Ishikawa (cell line): ENCODE results near the gene DSCAML1.

ENCODE experiments used
- CEBPB ChIP-seq: IDR thresholded peaks from 2 replicates; pipeline ENCODE4 v1.6.1; 2012
- CREB1 ChIP-seq: IDR thresholded peaks from 2 replicates; pipeline ENCODE4 v1.6.1; 2012; ENCODE audit warnings: low read depth
- EGR1 ChIP-seq: IDR thresholded peaks from 2 replicates; pipeline ENCODE4 v1.6.1; 2012
- EP300 ChIP-seq: IDR thresholded peaks from 2 replicates; pipeline ENCODE4 v1.6.1; 2012; ENCODE audit warnings: borderline replicate concordance
- FOXM1 ChIP-seq: IDR thresholded peaks from 2 replicates; pipeline ENCODE4 v1.6.1; 2012; ENCODE audit warnings: low read depth, borderline replicate concordance
- NFIC ChIP-seq: IDR thresholded peaks from 2 replicates; pipeline ENCODE4 v1.6.1; 2012
- RAD21 ChIP-seq: IDR thresholded peaks from 2 replicates; pipeline ENCODE4 v1.6.1; 2012; ENCODE audit warnings: low read depth
- TAF1 ChIP-seq: IDR thresholded peaks from 2 replicates; pipeline ENCODE4 v1.6.1; 2012; ENCODE audit warnings: low read depth, mild to moderate bottlenecking
- TCF12 ChIP-seq: IDR thresholded peaks from 2 replicates; pipeline ENCODE4 v1.6.1; 2012; ENCODE audit warnings: low read depth
- TEAD4 ChIP-seq: IDR thresholded peaks from 2 replicates; pipeline ENCODE4 v1.6.1; 2012
- YY1 ChIP-seq: IDR thresholded peaks from 2 replicates; pipeline ENCODE4 v1.6.1; 2012; ENCODE audit warnings: low read depth
- ZBTB7A ChIP-seq: IDR thresholded peaks from 2 replicates; pipeline ENCODE4 v1.6.1; 2012; ENCODE audit warnings: low read depth
- TF ChIP-seq, protein P1 (sequence below): IDR thresholded peaks from 2 replicates; pipeline ENCODE4 v1.6.1; 2012
- TF ChIP-seq, protein P2 (sequence below): IDR thresholded peaks from 2 replicates; pipeline ENCODE4 v1.6.1; 2012
- TF ChIP-seq, protein P3 (sequence below): IDR thresholded peaks from 2 replicates; pipeline ENCODE4 v1.6.1; 2012; ENCODE audit warnings: low read depth, mild to moderate bottlenecking

DSCAML1 gene

DNA sequence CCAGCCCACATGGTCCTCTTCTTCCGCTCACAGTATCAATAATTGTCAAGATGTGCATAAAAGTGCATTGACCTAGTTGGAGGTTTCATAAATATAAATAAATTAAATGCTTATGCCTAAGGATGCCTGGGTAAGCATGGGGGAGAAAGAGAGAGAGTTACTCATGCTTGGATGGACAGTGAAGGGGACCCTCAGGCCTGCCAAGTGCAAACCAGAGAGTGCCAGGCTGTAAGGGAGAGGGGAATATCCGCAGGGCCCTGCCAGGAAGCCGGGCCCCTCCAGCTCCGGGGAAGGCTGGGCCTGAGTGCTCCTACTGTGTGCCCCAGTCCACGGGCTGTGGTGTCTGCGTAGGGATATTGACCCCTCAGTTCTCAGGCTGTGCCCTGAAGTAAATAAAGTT is 214.6 kb downstream of the DSCAML1 start:
- TF ChIP-seq TAF1 (no peak), RAD21 (no peak), ZBTB7A (no peak), CREB1 (no peak), EGR1 (no peak), NFIC (no peak), CEBPB (no peak)
- TF ChIP-seq, protein P1, sequence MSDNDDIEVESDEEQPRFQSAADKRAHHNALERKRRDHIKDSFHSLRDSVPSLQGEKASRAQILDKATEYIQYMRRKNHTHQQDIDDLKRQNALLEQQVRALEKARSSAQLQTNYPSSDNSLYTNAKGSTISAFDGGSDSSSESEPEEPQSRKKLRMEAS = no peak
- TF ChIP-seq, protein P2, sequence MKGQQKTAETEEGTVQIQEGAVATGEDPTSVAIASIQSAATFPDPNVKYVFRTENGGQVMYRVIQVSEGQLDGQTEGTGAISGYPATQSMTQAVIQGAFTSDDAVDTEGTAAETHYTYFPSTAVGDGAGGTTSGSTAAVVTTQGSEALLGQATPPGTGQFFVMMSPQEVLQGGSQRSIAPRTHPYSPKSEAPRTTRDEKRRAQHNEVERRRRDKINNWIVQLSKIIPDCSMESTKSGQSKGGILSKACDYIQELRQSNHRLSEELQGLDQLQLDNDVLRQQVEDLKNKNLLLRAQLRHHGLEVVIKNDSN = no peak

DNA sequence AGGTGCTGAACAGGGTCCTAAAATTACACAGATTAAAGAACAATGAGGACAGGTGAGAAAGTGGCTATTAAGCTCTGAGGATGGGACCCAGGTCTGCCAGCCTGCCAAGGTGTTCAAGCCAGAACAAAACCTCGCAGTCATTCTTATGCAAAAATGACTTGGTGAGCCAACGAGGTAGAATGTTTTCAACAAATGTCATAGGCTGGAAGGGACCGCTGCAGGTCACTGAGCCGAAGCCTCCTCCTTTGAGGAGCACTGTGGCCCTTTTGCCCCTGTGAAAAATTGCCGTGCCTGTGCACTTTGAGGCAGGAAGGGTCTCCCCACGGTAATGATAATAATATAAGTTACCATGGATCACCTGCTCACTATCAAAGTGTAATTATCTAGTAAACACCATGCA is 216.2 kb downstream of the DSCAML1 start:
- TF ChIP-seq RAD21 = no peak
- TF ChIP-seq, protein P3, sequence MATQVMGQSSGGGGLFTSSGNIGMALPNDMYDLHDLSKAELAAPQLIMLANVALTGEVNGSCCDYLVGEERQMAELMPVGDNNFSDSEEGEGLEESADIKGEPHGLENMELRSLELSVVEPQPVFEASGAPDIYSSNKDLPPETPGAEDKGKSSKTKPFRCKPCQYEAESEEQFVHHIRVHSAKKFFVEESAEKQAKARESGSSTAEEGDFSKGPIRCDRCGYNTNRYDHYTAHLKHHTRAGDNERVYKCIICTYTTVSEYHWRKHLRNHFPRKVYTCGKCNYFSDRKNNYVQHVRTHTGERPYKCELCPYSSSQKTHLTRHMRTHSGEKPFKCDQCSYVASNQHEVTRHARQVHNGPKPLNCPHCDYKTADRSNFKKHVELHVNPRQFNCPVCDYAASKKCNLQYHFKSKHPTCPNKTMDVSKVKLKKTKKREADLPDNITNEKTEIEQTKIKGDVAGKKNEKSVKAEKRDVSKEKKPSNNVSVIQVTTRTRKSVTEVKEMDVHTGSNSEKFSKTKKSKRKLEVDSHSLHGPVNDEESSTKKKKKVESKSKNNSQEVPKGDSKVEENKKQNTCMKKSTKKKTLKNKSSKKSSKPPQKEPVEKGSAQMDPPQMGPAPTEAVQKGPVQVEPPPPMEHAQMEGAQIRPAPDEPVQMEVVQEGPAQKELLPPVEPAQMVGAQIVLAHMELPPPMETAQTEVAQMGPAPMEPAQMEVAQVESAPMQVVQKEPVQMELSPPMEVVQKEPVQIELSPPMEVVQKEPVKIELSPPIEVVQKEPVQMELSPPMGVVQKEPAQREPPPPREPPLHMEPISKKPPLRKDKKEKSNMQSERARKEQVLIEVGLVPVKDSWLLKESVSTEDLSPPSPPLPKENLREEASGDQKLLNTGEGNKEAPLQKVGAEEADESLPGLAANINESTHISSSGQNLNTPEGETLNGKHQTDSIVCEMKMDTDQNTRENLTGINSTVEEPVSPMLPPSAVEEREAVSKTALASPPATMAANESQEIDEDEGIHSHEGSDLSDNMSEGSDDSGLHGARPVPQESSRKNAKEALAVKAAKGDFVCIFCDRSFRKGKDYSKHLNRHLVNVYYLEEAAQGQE = no peak
- no peak for TF ChIP-seq NFIC
- TF ChIP-seq, protein P2 = no peak

DNA sequence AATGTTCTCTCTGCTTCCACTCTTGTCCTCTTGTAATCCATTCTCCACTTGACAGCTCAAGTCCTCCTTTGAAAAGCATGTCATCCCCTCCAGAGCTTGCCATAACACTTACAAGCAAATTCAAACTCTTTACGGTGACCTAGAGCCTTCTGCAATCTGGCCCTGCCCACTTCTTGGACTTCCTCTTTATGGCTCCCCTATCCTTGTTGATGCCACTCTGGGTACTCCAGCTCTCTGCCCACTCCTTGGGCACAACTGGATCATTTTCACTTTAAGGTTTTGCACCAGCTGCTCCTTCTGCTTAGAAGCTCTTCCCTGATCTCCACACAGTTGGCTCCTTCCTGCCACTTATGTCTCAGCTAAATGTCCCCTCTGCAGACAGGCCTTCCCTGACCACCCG is 217.9 kb downstream of the DSCAML1 start:
- TF ChIP-seq TEAD4 = no peak
- TF ChIP-seq TCF12 = no peak
- TF ChIP-seq RAD21 = no peak

DNA sequence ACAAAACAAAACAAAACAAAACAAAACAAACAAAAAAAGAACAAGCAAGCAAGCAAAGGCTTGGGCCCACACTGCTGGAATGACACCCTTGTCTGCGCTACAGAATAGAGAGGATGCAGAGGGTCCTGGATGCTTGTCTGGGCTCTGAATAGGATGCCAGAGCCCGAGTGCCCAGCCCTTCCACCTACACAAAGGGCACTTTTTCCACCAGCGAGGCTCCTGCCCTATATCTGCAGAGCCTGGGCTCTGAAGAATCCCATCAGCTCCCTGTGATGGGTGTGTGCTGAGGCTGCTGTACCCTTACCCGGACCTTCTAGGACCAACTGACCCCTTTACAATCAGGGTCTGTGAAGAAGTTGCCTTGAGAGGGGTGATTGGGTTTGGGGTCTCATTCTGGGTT is 221.2 kb downstream of the DSCAML1 start:
- TF ChIP-seq CEBPB (no peak), EP300 (no peak), RAD21 (no peak), TAF1 (no peak), FOXM1 (no peak), EGR1 (no peak), NFIC (no peak), TCF12 (no peak), TEAD4 (no peak), YY1 (no peak), ZBTB7A (no peak), CREB1 (no peak)
- TF ChIP-seq, protein P3 = no peak
- TF ChIP-seq, protein P1 = no peak
- TF ChIP-seq, protein P2 = no peak

DNA sequence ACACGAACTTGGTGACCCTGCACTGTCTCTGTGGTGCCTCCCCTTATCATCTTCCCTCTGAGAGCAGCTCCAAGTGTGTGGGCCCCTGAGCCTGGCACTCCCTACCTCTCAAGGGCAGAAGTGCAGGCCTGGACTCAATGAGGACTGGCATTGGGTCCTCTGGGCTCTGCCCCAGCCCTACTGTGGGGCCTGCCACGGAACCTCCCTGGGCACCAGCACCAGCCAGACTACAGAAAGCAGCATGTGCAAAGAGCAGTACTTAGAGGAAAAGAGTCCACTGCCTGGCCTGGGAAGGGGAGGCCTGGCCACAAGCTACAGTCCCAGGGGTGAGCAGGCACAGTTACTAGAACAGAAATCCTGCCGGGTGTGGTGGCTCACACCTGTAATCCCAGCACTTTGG is 222.5 kb downstream of the DSCAML1 start:
- no peak for TF ChIP-seq TCF12
- TF ChIP-seq, protein P1 = no peak
- no peak for TF ChIP-seq RAD21
- no peak for TF ChIP-seq CEBPB
- TF ChIP-seq, protein P3 = no peak
- TF ChIP-seq NFIC = no peak
- no peak for TF ChIP-seq ZBTB7A
- TF ChIP-seq CREB1 = no peak
